NCI-H1092 (cell line): ENCODE results near the gene AMIGO1.
"Not testable (repeated sequence)": the region's sequence is repeated elsewhere in the genome, so short reads cannot be mapped to it uniquely, and the experiment has no call there.

Source experiments
- DNase-seq: peaks from one replicate; lab custom pipeline; 2025; lab: John Stamatoyannopoulos, UW

Gene AMIGO1

DNA sequence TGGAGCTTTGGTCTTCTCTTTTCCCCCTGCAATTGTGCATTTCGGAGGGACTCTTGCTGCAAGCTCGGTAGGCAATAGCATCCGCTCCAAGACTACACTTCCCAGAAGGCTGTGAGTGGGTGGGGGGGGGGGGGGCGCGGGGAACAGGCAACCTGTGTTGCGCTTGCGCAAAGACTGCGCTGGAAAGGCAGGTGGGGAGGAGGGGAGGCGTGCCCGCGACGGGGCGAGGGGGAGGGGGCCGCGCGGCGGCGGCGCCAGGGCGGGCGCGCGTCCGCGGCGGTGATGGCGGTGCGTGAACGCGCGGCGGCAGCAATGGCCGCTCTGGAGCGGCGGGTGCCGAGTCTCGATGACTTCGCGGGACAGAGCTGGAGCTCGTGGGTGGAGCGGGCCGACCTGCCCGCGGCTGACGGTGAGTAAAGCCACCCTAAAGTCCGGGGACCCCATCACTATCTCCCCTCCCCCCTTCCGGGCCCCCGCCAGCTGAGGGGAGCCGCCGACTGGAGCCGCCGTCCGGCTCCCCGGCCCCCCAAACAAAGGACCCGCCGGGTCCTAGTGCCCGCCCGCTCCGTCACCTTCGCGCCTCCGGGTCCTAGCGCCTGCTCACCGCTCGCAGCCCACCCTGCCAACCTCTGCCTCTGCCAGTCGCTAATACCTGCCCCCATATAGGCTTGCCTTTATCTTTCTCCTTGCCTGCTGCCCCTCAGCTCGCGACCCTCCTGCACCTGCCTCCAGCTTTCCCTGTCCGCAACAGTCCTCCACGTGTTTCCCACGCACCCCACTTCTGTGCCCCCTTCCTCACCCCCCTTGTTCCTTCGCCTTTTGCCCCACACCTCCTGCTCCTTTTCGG lies 25.6 kb downstream of the AMIGO1 start, which contains the start of gene ATXN7L2:
TSS of gene ATXN7L2 (plus strand) at position 234 of the 847 bp plus-strand sequence. CDS start at position 283, 49 bp downstream.
- peak; percentile 90 for DNase-seq

DNA sequence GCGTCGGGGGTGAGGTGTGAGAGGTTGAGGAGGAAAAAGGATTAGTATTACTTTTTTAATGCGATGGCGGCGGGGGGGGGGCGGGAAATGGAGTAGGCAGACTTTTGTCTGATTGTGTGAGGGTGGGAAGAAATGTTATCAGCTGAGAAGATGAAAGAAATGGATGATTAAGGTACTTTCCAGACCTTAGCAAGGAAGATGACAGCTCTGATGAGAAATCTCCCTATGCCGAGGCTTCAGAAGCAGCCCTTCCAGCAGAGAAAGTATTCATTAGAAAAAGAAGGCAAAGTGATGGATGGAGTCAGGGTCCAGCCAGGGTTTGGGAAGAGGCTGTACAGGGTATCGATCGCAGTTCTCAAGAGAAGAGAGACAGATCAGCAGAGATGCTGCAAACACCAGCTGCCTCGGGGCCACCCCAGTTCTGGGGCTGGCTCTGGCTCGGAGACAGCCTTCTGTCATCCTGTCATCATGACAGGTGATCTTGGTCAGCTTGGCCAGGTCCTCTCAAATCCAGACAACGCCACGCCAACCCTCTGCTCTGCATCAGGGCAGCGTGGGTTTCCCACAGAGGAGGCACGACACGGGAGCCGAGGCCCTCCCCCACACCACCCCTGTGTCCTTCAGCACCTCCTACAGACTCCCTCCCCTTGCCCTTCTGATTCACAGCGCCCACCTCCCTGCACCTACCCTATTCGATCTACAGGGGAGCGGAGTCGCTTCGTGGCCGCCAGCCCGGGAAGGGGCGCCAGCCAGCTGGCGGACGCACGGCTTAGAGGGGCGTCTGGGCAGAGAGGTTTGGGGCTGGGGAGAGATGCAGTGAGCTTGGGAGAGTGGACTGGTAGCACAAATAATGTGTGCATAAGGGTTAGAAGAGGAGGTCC lies 26.5 kb downstream of the AMIGO1 start:
- DNase-seq, result peak; percentile 73

DNA sequence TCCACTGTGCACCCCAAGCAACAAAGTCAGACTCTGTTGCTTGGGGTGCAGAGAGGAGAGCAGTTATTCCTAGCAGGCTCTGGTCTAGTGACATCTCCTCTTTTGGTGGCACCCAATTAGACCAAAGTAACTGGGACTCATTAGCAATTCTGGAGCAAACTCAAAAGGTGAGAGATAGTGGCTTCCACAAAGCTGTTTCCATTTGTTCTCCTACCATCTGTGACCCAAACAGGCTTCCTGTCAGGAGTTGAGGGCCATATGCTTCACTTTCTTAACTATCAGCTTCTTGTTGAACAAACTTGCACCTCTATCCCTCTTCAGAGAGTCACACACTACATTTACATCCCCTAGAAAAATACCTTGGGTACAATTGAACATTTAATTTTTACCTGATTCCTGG lies 27.3 kb downstream of the AMIGO1 start:
- no peak for DNase-seq

DNA sequence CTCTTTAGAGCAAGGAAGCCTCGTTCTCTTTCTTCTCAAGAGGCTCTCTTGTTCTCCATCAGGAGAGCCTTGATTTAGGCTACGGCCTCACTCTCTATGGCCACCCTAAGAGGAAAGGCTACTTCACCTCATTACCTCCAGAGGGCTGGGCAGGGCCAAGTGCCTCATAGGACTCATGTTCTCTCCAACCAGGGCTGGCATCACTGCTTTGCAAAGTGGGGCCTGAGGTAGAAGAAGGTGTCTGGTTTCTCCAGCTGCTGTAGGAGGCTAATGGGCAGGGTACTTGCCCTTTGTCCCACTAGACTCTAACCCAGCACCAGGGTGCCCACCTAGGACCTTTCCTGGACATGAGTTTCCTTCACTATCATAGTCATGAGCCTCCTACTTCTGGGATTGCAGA lies 27.9 kb downstream of the AMIGO1 start:
- no peak for DNase-seq

DNA sequence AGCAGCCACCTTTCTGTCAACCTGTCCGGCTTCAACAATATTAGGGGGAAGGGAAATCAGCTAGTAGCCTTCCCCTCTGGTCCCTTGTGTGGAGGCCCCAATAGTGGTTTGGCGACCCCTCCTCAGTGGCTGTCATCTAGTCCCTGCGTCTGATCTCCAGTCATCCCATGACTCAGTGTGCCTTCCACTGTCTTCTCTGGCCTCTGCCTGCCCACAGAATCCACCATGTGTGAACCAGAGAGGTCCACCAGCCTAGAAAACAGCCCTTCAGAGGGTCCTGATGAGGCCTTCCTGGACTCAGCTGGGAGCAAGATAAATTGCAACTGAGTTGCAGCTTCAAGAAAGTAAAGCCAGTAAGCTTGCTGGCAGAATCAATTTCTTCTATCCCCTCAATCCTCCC lies 29.6 kb downstream of the AMIGO1 start:
- no peak for DNase-seq

DNA sequence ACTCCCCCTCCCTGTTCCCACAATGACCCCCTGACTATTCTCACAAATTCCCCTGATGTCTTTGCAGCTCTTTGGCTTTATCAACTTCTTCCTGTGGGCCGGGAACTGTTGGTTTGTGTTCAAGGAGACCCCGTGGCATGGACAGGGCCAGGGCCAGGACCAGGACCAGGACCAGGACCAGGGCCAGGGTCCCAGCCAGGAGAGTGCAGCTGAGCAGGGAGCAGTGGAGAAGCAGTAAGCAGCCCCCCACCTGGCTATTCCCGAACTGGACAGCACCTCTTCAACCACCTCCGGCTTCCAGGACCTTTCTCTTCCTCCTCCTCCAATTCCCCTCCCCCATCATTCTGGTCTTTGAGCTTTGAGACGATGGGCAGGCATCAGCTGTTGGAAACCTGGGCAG lies 30.2 kb downstream of the AMIGO1 start:
- DNase-seq, result no peak

DNA sequence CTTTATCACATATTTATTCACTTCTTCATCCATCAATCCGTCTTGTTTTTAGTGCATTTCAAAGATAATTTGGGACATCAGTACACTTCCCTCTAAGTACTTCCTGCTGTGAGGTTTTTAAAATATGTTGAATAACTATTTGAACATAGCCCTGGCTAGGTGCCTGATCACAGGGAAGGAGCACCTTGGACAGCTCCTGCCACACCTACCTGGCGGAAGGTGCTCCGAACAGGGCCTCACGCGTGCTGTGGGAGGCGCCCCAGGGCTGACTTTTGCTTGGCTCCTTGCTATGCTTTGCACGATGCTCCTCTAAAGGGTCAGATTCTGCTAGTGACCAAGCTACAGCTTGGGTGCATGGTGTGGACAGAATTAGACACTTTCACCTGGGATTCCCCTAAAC lies 30.7 kb downstream of the AMIGO1 start:
- no peak for DNase-seq

DNA sequence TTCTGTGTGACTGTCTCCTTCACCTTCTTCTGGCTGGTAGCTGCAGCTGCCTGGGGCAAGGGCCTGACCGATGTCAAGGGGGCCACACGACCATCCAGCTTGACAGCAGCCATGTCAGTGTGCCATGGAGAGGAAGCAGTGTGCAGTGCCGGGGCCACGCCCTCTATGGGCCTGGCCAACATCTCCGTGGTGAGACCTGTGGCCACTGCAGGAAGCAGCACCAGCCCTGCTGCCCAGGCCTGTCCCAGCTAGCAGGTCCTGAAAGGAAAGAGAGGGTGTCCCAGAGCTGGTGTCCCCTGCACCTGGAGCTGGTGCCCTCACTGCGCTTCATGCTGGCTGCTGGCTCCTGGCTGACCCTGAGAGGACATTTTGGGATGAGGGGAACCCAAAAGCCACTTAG lies 31.7 kb downstream of the AMIGO1 start:
- DNase-seq, result no peak

DNA sequence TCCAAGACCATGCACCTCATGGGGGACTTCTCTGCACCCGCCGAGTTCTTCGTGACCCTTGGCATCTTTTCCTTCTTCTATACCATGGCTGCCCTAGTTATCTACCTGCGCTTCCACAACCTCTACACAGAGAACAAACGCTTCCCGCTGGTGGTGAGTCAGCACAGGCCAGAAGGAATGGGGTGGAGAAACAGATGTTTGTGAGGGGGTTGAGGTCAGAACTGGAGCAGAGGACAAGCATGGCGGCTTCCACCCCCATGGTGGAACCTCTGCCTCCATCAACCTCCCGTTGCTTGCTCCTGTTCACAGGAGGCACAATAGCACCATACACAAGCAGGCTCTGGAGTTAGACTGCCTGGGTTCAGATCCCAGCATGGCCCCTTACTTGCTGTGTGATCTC lies 32.7 kb downstream of the AMIGO1 start:
- DNase-seq, result no peak

DNA sequence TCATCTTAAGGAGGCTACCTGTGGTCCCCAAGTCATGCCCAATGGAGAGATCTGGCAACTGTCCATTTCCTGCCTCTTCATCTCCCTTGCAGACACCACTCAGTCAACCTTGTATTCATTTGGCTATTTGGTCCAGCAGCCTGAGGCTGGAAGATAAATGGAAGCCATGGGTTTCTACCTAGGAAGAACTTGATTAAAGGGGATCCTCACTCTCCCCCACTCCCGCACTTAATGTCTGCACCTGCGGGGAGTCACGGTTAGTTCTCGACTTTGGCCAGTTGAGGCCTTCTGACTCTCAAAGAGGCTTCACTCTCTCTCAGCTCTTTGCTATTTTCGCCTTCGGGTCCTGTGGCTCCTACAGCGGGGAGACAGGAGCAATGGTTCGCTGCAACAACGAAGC lies 34.3 kb downstream of the AMIGO1 start:
- DNase-seq, result no peak

DNA sequence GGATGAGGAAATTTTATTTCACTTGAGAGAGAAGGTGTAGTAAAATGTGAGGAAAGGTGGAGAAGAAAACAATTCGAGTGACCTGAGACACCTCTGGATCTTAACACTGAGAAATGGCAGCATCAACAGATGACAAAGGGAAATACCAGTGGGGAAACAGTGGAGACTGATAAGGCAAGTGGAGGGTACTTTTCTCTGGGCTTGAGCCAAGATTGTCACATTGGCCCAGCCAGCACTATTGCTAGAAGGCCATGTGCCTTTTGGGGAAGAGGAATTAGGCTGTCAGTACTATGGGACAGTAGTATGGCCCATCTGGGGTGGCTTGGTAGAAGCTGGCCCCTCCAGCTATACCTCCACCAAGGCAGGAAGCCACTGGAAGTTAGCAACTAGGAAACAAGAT lies 34.8 kb downstream of the AMIGO1 start:
- DNase-seq, result no peak

DNA sequence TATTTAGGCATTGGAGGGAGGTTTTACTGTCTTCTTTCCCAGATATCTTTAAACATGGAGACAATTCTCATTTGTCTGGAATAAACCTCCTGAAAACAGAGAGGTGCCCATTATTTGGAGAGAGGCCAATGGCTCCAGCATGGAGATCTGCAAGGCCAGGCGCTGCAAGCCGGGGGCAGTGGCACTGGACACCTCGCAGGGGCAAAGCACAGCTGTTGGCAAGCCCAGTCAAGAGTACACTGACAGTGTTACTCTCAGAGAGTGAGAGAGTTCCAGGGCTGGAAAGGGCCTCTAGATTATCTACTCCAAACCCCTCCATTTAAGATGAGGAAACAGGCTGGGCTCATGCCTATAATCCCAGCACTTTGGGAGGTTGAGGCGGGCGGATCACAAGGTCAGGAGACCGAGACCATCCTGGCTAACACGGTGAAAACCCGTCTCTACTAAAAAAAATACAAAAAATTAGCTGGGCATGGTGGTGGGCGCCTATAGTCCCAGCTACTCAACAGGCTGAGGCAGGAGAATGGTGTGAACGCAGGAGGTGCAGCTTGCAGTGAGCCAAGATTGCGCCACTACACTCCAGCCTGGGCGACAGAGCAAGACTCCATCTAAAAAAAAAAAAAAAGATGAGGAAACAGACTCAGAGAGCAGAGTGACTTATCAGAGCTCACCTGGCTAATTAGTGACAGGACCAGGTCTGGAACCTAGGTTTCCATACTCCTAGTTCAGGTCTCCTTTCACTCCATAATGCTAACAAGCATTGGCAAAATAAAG lies 36.1 kb downstream of the AMIGO1 start:
- DNase-seq, result not testable (repeated sequence)

DNA sequence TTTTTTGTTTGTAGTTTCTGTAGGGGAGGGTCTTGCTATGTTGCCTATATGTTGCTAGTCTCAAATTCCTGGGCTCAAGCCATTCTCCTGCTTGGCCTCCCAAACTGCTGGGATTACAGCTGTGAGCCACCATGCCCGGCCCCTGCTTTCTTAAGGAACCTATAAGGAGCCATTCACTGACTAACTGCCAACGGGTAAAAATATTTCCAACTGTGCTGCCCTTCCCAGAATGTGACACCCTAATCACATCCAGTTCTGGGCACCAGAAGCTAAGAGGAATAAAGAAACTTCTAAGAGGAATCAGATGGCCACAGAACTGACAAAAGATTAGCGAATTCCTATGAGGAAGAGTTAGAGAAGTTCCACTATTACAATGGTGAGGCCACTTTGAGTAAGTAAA lies 36.7 kb downstream of the AMIGO1 start:
- DNase-seq, result no peak

DNA sequence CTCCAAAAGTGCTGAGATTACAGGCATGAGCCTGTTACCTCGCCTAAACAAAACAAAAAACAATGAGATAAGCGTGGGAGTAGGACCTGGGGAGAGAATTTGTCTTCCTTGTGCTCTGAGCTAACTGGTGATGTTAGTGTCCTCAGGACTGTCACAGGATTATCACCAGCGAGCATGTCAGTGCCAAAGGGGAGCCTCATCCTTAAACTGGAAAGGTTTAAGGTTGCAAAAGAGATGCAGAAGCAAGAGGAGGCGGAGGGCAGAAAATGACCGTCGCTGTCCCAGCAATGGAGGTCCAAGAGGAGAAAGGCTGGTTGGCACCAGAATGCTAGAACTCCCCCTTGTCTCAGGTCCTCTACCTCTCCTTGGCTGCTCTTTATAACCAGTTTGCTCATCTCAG lies 39.3 kb downstream of the AMIGO1 start:
- no peak for DNase-seq

DNA sequence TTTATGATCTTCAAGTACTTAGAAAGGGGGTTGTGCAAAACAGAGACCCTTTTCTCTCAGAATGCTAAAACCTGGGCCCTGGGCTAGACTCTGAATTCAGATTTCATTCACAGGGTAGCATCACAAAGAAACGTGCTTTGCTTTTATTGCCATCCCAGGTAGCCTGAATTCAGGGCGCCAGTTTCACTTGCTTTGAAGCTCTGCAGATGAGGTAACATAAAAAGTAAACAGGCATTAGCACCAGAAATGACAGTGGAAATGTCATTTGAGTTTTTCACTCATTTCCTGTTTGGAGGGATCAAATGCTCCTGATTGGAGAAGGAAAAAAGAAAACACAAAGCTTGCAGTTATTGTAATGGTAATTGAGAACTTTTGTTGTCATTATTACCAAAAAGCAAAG lies 40.6 kb downstream of the AMIGO1 start:
- no peak for DNase-seq

DNA sequence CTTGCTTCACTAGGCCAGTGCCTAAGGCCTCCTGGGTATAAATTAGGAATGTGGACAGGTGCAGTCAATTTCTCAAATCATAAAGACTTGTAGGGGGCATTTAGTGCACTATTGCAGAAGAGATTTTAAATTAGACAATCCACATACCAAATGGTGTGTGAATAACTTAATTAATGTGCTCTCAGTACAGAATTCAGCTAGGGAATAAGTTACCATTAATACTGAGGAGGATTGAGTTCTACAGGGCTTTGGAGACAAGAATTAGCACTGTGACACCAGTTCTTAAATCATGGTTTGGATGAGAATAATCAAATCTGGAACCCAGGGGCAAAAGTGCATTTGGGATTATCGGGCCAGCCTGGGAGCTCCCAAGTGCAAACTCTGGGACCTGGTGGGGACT lies 41.5 kb downstream of the AMIGO1 start:
- DNase-seq, result no peak

DNA sequence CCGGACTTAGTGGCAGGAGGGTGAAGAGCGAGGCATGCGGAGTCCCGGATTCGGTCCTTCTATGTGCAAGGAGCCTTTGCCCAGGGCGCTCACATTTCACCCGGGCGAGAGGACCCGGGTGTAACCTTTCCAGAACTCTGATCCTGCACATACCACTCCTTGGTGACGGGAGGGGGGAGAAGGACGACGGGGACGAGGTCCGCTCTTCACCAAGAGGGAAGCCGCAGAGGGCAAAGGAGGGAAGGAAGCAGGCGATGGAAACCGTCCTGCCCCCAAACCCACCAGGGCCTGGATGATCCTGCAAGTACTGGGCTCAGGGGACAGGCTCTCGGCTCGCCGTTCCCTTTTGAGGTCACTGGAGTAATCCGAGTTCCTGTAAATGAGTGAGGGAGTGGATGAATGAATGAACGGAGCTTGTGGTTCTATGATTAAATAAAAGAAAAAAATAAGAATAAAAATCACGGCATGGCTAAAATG lies 42.2 kb downstream of the AMIGO1 start:
- no peak for DNase-seq

DNA sequence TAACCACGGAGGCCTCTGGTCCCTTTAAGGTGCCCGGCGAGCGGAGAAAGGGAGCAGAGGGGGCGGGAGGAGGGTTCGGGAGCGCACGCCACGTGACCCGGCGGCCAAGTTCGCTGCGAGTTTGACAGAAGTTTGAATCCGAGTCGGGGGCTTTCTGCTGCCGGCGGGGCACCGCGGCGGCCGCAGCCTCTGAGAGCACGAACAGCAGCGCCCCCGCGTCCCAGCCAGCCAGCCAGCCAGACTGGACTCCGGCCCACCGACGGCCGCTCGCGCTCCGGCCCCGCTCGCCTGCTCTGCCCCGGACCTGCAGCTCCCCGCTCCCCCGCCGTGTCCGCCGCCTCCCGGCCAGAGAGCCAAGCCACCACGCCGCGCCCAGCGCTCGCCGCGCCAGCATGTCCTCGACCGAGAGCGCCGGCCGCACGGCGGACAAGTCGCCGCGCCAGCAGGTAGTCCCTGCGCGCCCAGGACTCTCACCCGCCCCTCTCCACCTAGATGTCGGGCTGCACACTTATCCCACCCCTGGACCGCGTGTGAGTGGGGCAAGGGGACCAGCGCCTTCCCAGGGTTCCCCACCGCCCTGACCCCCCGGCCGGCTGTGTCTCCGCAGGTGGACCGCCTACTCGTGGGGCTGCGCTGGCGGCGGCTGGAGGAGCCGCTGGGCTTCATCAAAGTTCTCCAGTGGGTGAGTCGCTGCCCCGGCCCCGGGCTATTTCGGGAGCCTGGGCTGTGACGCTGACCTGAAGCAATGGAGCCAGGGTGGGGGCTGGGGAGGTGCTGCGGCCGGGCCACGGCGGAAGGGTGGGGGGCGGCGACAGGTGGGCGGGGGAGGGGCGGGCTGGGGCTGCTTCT lies 42.9 kb downstream of the AMIGO1 start, which contains the start of gene SYPL2:
TSS of gene SYPL2 (plus strand) at position 95 of the 849 bp plus-strand sequence. CDS start at position 393, 298 bp downstream.
- DNase-seq, result no peak

DNA sequence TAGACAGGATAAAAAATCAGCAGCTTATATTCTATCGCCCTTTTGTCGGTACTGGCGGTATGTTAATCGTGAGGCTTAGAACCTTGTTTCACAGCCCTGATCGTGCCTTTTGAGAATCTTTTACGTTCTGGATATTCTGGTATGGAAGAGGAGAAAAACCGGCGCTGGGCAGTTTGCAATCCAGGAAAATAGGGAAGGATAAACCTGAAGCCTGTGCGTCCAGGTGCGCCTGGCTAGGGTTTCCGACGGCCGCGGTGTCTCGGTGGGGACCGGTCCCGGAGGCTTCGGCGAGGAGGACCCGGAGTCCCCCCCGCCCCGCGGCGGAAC lies 43.4 kb downstream of the AMIGO1 start:
- no peak for DNase-seq

DNA sequence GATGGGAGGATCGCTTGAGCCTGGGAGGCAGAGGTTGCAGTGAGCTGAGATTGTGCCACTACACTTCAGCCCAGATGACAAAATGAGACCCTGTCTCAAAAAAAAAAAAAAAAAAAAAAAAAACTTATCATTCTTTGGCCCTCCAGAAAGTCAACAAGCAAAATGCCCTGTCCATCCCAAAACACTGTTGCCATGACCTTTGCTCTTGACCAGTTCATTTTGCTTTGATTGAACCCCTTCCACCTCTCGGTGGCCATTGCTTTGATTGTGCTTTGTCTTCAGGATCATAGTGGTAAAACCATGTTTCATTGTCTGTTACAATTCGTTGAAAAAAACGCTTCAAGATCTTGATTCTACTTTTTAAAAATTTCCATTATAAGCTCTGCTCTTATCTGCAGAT lies 51.7 kb downstream of the AMIGO1 start:
- no peak for DNase-seq

DNA sequence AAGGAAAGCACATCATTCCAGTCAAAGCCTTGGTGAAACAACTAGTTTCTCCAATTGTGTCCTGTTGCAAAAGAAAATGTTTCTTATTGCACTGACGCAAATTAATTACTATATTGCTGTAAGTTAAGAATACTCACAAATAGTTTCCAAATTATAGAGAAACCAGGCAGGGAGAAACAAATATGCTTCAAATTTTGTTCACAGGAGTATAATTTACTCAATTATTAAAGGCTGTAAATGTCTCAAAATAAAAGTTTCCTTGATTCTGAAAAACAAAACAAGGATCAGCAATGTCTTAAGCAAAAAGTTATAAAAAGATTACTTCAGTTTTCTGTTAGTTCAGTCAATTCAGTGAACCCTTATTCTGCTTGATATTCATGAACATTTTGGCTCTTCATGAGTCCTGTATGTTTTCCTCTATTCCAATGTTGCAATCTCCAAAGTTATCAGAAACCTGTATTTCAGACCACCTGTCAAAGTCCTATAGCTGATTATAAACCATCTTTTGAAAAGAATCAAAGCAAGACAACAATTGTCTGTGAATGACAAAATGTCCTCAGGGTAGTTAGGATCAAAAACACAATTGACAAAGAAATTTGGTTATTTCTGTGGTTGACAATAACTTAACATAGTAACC lies 54.9 kb downstream of the AMIGO1 start:
- DNase-seq, result no peak
